Osteoblast (primary cell): Measurements from ENCODE around the gene VPS26B. TPM values are rescaled to one million over a fixed set of nuclear protein-coding genes. Genes with fewer than 3 reads are reported as not detected.
"Not testable (repeated sequence)": the region's sequence is repeated elsewhere in the genome, so short reads cannot be mapped to it uniquely, and the experiment has no call there.

ENCODE experiments used
- DNase-seq: peaks from one replicate; pipeline ENCODE4 v3.0.0; 2011; ENCODE audit warnings: low spot score, mixed read lengths; ENCODE audit not compliant: insufficient read length; ENCODE audit errors: missing footprints
- H2AFZ ChIP-seq: 2 replicates; pipeline ENCODE4 v1.6.0; 2011; ENCODE audit warnings: mild to moderate bottlenecking, low read length
- H3K27ac ChIP-seq: 2 replicates; pipeline ENCODE4 v1.5.1; 2011; ENCODE audit warnings: mild to moderate bottlenecking, low read depth, low read length, moderate library complexity
- H3K27me3 ChIP-seq: 2 replicates; pipeline ENCODE4 v1.6.0; 2012; ENCODE audit warnings: mild to moderate bottlenecking, control low read depth, inconsistent platforms, low read length, moderate library complexity; ENCODE audit not compliant: insufficient read depth
- H3K36me3 ChIP-seq: 2 replicates; pipeline ENCODE4 v1.5.1; 2011; ENCODE audit warnings: mild to moderate bottlenecking, low read length, control low read depth, moderate library complexity; ENCODE audit not compliant: insufficient read depth
- H3K4me1 ChIP-seq: 2 replicates; pipeline ENCODE4 v1.5.1; 2011; ENCODE audit warnings: mild to moderate bottlenecking, low read length, control low read depth, moderate library complexity; ENCODE audit not compliant: insufficient read depth
- H3K4me2 ChIP-seq: 2 replicates; pipeline ENCODE4 v1.6.0; 2011; ENCODE audit warnings: mild to moderate bottlenecking, low read length; ENCODE audit not compliant: insufficient read depth
- H3K4me3 ChIP-seq: fragments of 200-600 bp; sonication (generic); 3 replicates; pipeline ENCODE4 v1.5.1; 2012; ENCODE audit warnings: mild to moderate bottlenecking, low read length, inconsistent platforms; ENCODE audit not compliant: insufficient read depth
- H3K79me2 ChIP-seq: 2 replicates; pipeline ENCODE4 v1.6.0; 2012; ENCODE audit warnings: mild to moderate bottlenecking, low read length, control low read depth, inconsistent platforms; ENCODE audit not compliant: insufficient read depth
- H3K9me3 ChIP-seq: 2 replicates; pipeline ENCODE4 v1.5.1; 2011; ENCODE audit warnings: low read depth, low read length, control low read depth
- H4K20me1 ChIP-seq: 2 replicates; pipeline ENCODE4 v1.6.0; 2012; ENCODE audit warnings: mild to moderate bottlenecking, low read length, control low read depth; ENCODE audit not compliant: insufficient read depth
- total RNA-seq: library from RNA; depleted of rRNA; stranded (reverse); fragments of >200 nt; gene quantifications from 2 replicates; pipeline ENCODE4 v1.2.3, GENCODE V29; 2012
- TF ChIP-seq, protein P1 (sequence below): IDR thresholded peaks from 2 replicates; pipeline ENCODE4 v1.5.1; 2011; ENCODE audit warnings: mild to moderate bottlenecking, low read depth, low read length, moderate library complexity; ENCODE audit errors: extremely low read depth

Gene VPS26B
- total RNA-seq, 1 donor, result 54.3 TPM

- Histone ChIP-seq H3K4me1 (no peaks in the 10 kb centered on the region), H3K27ac (no peak overlapping the region), H3K27me3 (peaks cover 8% of the 10 kb centered on the region), H2AFZ (no peak overlapping the region), H3K4me3 (no peak overlapping the region), H3K36me3 (no peaks in the 10 kb centered on the region), H3K4me2 (no peak overlapping the region), H3K9me3 (no peaks in the 10 kb centered on the region), H4K20me1 (no peaks in the 10 kb centered on the region), H3K79me2 (no peaks in the 10 kb centered on the region)
- DNase-seq, result no peak
- TF ChIP-seq, protein P1, sequence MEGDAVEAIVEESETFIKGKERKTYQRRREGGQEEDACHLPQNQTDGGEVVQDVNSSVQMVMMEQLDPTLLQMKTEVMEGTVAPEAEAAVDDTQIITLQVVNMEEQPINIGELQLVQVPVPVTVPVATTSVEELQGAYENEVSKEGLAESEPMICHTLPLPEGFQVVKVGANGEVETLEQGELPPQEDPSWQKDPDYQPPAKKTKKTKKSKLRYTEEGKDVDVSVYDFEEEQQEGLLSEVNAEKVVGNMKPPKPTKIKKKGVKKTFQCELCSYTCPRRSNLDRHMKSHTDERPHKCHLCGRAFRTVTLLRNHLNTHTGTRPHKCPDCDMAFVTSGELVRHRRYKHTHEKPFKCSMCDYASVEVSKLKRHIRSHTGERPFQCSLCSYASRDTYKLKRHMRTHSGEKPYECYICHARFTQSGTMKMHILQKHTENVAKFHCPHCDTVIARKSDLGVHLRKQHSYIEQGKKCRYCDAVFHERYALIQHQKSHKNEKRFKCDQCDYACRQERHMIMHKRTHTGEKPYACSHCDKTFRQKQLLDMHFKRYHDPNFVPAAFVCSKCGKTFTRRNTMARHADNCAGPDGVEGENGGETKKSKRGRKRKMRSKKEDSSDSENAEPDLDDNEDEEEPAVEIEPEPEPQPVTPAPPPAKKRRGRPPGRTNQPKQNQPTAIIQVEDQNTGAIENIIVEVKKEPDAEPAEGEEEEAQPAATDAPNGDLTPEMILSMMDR, result no peak
These were observed 59.2 kb downstream of the VPS26B start for GRCh38 chr11:134283461-134284230.

DNA sequence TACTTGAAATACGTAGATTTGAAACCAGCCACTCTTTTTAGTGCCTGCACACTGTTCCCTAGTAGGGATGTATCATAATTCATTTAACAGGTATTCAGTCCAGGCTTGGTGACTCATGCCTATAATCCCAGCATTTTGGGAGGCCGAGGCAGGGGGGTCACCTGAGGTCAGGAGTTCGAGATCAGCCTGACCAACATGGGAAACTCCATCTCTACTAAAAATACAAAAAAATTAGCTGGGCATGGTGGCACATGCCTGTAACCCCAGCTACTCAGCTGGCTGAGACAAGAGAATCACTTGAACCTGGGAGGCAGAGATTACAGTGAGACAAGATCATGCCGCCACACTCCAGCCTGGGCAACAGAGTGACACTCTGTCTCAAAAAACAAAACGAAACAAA lies 59.9 kb downstream of the VPS26B start:
- H3K79me2 ChIP-seq, H2AFZ ChIP-seq, H3K27ac ChIP-seq, H3K27me3 ChIP-seq, H4K20me1 ChIP-seq, H3K4me1 ChIP-seq, H3K4me3 ChIP-seq, DNase-seq, H3K9me3 ChIP-seq, H3K36me3 ChIP-seq, H3K4me2 ChIP-seq: not testable (repeated sequence)

- H3K36me3 ChIP-seq, result no peaks in the 10 kb centered on the region
- H3K4me3 ChIP-seq, result no peak overlapping the region
- TF ChIP-seq, protein P1, result no peak
- no peaks in the 10 kb centered on the region for H3K4me1 ChIP-seq
- no peaks in the 10 kb centered on the region for H3K79me2 ChIP-seq
- peaks cover 3% of the 10 kb centered on the region for H3K27me3 ChIP-seq
- H3K4me2 ChIP-seq, result no peak overlapping the region
- H2AFZ ChIP-seq, result no peak overlapping the region
- H3K9me3 ChIP-seq, result no peaks in the 10 kb centered on the region
- no peak for DNase-seq
- no peak overlapping the region for H3K27ac ChIP-seq
- H4K20me1 ChIP-seq, result no peaks in the 10 kb centered on the region
These were observed 63.1 kb downstream of the VPS26B start for GRCh38 chr11:134287561-134287960.

DNA sequence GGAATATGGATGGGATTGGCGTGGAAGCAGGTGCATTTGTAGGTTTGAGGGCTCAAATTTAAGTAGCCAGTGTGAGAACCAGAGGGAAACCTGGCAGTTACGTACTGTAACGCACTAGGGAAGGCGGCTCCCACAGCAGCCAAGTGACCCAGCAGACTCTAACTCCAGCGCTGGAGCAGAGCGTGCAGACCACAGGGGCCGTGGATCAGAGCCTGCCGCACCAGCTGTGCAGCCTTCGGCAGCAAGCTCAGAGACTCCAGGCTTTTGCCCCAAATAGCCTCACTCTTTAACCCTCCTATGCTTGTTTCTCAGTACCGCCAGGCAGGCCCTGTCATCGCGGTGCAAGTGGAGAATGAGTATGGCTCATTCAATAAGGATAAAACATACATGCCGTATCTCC lies 64.0 kb downstream of the VPS26B start:
- H3K4me1 ChIP-seq, result no peaks in the 10 kb centered on the region
- no peaks in the 10 kb centered on the region for H3K9me3 ChIP-seq
- TF ChIP-seq, protein P1, result no peak
- no peaks in the 10 kb centered on the region for H3K79me2 ChIP-seq
- H3K4me3 ChIP-seq, result no peak overlapping the region
- H2AFZ ChIP-seq, result no peak overlapping the region
- H3K27ac ChIP-seq, result no peak overlapping the region
- H3K4me2 ChIP-seq, result no peak overlapping the region
- H4K20me1 ChIP-seq, result no peaks in the 10 kb centered on the region
- no peaks in the 10 kb centered on the region for H3K36me3 ChIP-seq
- no peak for DNase-seq
- H3K27me3 ChIP-seq, result peaks cover 3% of the 10 kb centered on the region
